AG04449 (cell line): ENCODE data around the gene EXOSC2.

Experiments used
- CTCF ChIA-PET: fragments of 350-600 bp; formaldehyde crosslinking; extraction: SDS; loops from one replicate; lab custom pipeline; 2021; ENCODE audit warnings: antibody characterized with exemption; lab: Yijun Ruan, JAX
- POLR2A ChIA-PET: fragments of 400-600, 350-600 bp; formaldehyde crosslinking; extraction: SDS; loops from one replicate; lab custom pipeline; 2020; ENCODE audit warnings: antibody characterized with exemption, inconsistent platforms; lab: Yijun Ruan, JAX
- DNase-seq: peaks from one replicate; pipeline ENCODE4 v3.0.0-alpha.2; 2010; ENCODE audit warnings: low read depth, low spot score
- H3K4me3 ChIP-seq: 2 replicates; pipeline ENCODE4 v1.5.1; 2011; ENCODE audit warnings: low read depth, mild to moderate bottlenecking, control low read depth, low read length
- CTCF ChIP-seq: IDR thresholded peaks from one replicate; pipeline ENCODE4 v1.5.1; 2011; ENCODE audit warnings: mild to moderate bottlenecking, moderate library complexity, low read length, control low read depth, inconsistent platforms; ENCODE audit not compliant: insufficient read depth; ENCODE audit errors: missing control alignments

The EXOSC2 gene

GRCh38 chr9:130672466-130672865 lies 21.1 kb upstream of the EXOSC2 start:
- ChIA-PET CTCF (interaction anchor here (3.1 kb wide), 1 partner anchor 10 kb away, joined by 14 read pairs; no protein-coding TSS in a partner anchor), POLR2A (no interaction called here)
- no peak overlapping the region for H3K4me3 ChIP-seq
- DNase-seq: no peak
- no peak for TF ChIP-seq CTCF

GRCh38 chr9:130672933-130673615 lies 20.5 kb upstream of the EXOSC2 start:
- CTCF ChIA-PET: interaction anchor here (1.7 to 3.1 kb wide), 2 partner anchors 9 to 11 kb away, joined by 6 to 14 read pairs; no protein-coding TSS in a partner anchor
- no peak overlapping the region for H3K4me3 ChIP-seq
- POLR2A ChIA-PET: no interaction called here
- no peak for TF ChIP-seq CTCF
- DNase-seq: no peak

GRCh38 chr9:130675396-130675795 lies 18.2 kb upstream of the EXOSC2 start:
- DNase-seq: no peak
- POLR2A ChIA-PET: no interaction called here
- H3K4me3 ChIP-seq: no peak overlapping the region
- no peak for TF ChIP-seq CTCF
- CTCF ChIA-PET: interaction anchor here (0.7 kb wide), 1 partner anchor 10 kb away, joined by 3 read pairs; no protein-coding TSS in a partner anchor

GRCh38 chr9:130677252-130677651 lies 16.3 kb upstream of the EXOSC2 start:
- H3K4me3 ChIP-seq: no peak overlapping the region
- ChIA-PET CTCF (interaction anchor here (11.6 kb wide), 1 partner anchor 210 kb away, joined by 414 read pairs; no protein-coding TSS in a partner anchor), POLR2A (no interaction called here)
- DNase-seq: no peak
- TF ChIP-seq CTCF: no peak

- DNase-seq: no peak
- ChIA-PET CTCF (interaction anchor here (0.9 to 11.6 kb wide), 4 partner anchors 9 to 214 kb away, joined by 3 to 414 read pairs (median 10); no protein-coding TSS in a partner anchor), POLR2A (no interaction called here)
- H3K4me3 ChIP-seq: peak overlapping the region; percentile 61
- no peak for TF ChIP-seq CTCF
Observed at GRCh38 chr9:130680836-130681768, 12.5 kb upstream of the EXOSC2 start.
